ENCODE results near the gene FSHR.

Gene FSHR

GRCh38 chr2:49165662-49166061, 11.3 kb upstream of the FSHR start:
- H3K36me3 ChIP-seq (ENCODE audit: insufficient read depth, low read length), result no peaks in the 10 kb centered on the region
- H3K9me3 ChIP-seq (ENCODE audit: insufficient read depth, low read depth, low read length), result no peaks in the 10 kb centered on the region
- H3K9ac ChIP-seq (ENCODE audit: low read depth, low read length), result no peak overlapping the region
- 79% methylated on average over 3 of the region's 3 CpGs for WGBS
- H3K27me3 ChIP-seq (ENCODE audit: insufficient read depth, low read length), result no peaks in the 10 kb centered on the region
- H3K4me3 ChIP-seq (ENCODE audit: low read length), result no peak overlapping the region
- no peak overlapping the region for H3K27ac ChIP-seq (ENCODE audit: low read depth, low read length)
- no peaks in the 10 kb centered on the region; the same call in 1 of the 2 replicates for H3K4me1 ChIP-seq (ENCODE audit: insufficient read depth, low read length)

DNA sequence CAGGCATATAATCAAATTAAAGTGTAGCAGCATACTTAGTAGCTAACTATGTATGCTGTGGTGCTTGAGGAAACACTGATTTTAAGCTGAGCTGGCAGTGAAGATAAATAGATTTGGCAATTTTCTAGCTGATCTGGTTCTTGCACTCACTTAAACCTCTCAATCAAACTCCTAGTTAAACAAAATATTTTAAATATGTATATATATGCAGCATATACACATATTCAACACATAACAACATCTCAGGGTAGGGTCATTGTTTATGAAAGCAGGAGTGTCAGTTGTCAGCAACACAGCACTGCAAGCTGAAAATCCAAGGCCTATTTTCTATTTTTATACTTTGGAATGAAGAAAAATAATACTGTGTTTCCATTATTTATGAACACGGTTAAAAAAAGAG, 10.4 kb upstream of the FSHR start:
- Histone ChIP-seq H3K27ac (ENCODE audit: low read depth, low read length) (no peak overlapping the region), H3K9me3 (ENCODE audit: insufficient read depth, low read depth, low read length) (no peaks in the 10 kb centered on the region), H3K36me3 (ENCODE audit: insufficient read depth, low read length) (no peaks in the 10 kb centered on the region), H3K4me3 (ENCODE audit: low read length) (no peak overlapping the region), H3K27me3 (ENCODE audit: insufficient read depth, low read length) (no peaks in the 10 kb centered on the region), H3K9ac (ENCODE audit: low read depth, low read length) (no peak overlapping the region), H3K4me1 (ENCODE audit: insufficient read depth, low read length) (no peaks in the 10 kb centered on the region; the same call in 1 of the 2 replicates)
- WGBS, result 100% methylated on average over 1 of the region's 1 CpG

DNA sequence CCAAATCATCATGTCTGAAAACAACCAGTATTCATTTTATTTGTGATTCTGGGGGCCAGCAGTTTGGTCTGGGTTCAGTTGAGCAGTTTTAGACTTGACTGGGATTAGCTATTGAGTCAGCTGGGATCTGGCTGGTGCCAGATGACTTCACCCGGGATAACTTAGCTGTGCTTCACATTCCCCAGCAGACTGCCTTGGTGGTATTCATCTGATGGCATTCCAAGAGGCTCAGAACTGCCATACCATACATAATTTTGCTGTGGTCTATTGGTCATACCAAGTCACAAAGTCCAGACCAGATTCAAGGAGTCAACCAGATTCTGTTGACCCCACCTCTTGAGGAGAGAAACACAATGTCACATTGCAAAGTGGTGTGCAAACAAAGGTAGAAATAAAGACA, 7.8 kb upstream of the FSHR start:
- Histone ChIP-seq H3K4me1 (ENCODE audit: insufficient read depth, low read length) (no peaks in the 10 kb centered on the region; the same call in 1 of the 2 replicates), H3K27ac (ENCODE audit: low read depth, low read length) (no peak overlapping the region), H3K36me3 (ENCODE audit: insufficient read depth, low read length) (no peaks in the 10 kb centered on the region), H3K9ac (ENCODE audit: low read depth, low read length) (no peak overlapping the region), H3K27me3 (ENCODE audit: insufficient read depth, low read length) (no peaks in the 10 kb centered on the region), H3K4me3 (ENCODE audit: low read length) (no peak overlapping the region), H3K9me3 (ENCODE audit: insufficient read depth, low read depth, low read length) (no peaks in the 10 kb centered on the region)
- 95% methylated on average over 1 of the region's 1 CpG for WGBS

GRCh38 chr2:49154891-49155290, 576 bp upstream of the FSHR start:
- 66% methylated on average over 7 of the region's 7 CpGs for WGBS
- no peaks in the 10 kb centered on the region for H3K27me3 ChIP-seq (ENCODE audit: insufficient read depth, low read length)
- H3K4me1 ChIP-seq (ENCODE audit: insufficient read depth, low read length), result peaks cover 27% of the 10 kb centered on the region
- no peaks in the 10 kb centered on the region for H3K36me3 ChIP-seq (ENCODE audit: insufficient read depth, low read length)
- H3K9me3 ChIP-seq (ENCODE audit: insufficient read depth, low read depth, low read length), result no peaks in the 10 kb centered on the region
- no peak overlapping the region for H3K4me3 ChIP-seq (ENCODE audit: low read length)
- no peak overlapping the region for H3K27ac ChIP-seq (ENCODE audit: low read depth, low read length)
- H3K9ac ChIP-seq (ENCODE audit: low read depth, low read length), result no peak overlapping the region

DNA sequence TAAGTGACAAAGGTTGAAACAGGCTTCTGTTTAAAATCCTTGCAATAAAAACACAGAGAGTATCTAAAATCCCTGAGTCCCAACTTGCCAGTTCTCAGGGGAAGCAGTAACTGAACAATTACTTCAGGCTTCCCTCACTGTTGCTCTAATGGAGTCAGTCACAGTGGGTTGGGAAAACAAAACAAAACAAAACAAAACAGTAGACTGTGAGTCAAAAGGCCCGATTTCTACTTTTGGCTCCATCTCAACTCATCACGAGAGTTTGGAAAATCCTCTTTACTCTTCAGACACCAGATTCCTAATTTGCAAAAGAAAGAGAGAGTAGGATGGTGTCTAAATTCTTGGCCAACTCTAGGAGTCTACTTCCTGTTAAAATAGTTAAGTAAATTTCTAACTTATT, 1.1 kb downstream of the FSHR start:
- Histone ChIP-seq H3K36me3 (ENCODE audit: insufficient read depth, low read length) (no peaks in the 10 kb centered on the region), H3K27me3 (ENCODE audit: insufficient read depth, low read length) (no peaks in the 10 kb centered on the region), H3K9ac (ENCODE audit: low read depth, low read length) (no peak overlapping the region), H3K27ac (ENCODE audit: low read depth, low read length) (no peak overlapping the region), H3K4me3 (ENCODE audit: low read length) (no peak overlapping the region), H3K9me3 (ENCODE audit: insufficient read depth, low read depth, low read length) (no peaks in the 10 kb centered on the region), H3K4me1 (ENCODE audit: insufficient read depth, low read length) (peaks cover 27% of the 10 kb centered on the region)
- 67% methylated on average over 1 of the region's 2 CpGs for WGBS

DNA sequence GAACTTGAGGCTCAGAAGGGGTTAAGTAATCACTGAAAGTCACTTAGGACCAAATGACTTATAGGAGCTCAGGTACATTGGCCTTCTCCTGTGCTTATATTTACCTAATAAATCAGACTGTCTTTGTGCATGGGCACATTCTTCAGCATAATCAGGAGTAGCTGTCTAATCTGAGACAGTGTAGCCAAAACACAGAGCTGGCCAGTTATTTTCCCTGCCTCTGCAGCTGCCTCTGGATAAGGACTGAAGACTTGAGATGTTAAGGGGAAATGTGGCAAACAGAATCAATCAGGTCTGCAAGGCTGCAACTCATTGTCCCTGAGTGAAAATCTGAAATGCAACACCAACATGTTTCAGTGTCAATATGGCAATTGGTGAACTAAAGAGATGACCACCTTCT, 1.5 kb downstream of the FSHR start:
- Histone ChIP-seq H3K9me3 (ENCODE audit: insufficient read depth, low read depth, low read length) (no peaks in the 10 kb centered on the region), H3K27ac (ENCODE audit: low read depth, low read length) (no peak overlapping the region), H3K9ac (ENCODE audit: low read depth, low read length) (no peak overlapping the region), H3K4me3 (ENCODE audit: low read length) (no peak overlapping the region), H3K4me1 (ENCODE audit: insufficient read depth, low read length) (peaks cover 27% of the 10 kb centered on the region), H3K27me3 (ENCODE audit: insufficient read depth, low read length) (no peaks in the 10 kb centered on the region), H3K36me3 (ENCODE audit: insufficient read depth, low read length) (no peaks in the 10 kb centered on the region)

- H3K4me1 ChIP-seq (ENCODE audit: insufficient read depth, low read length), result no peaks in the 10 kb centered on the region
- H3K9ac ChIP-seq (ENCODE audit: low read depth, low read length), result no peak overlapping the region
- no peaks in the 10 kb centered on the region for H3K36me3 ChIP-seq (ENCODE audit: insufficient read depth, low read length)
- 99% methylated on average over 3 of the region's 3 CpGs for WGBS
- no peak overlapping the region for H3K4me3 ChIP-seq (ENCODE audit: low read length)
- no peaks in the 10 kb centered on the region for H3K27me3 ChIP-seq (ENCODE audit: insufficient read depth, low read length)
- no peaks in the 10 kb centered on the region for H3K9me3 ChIP-seq (ENCODE audit: insufficient read depth, low read depth, low read length)
- H3K27ac ChIP-seq (ENCODE audit: low read depth, low read length), result no peak overlapping the region
Measured at GRCh38 chr2:49146401-49146800, 7.9 kb downstream of the FSHR start.

DNA sequence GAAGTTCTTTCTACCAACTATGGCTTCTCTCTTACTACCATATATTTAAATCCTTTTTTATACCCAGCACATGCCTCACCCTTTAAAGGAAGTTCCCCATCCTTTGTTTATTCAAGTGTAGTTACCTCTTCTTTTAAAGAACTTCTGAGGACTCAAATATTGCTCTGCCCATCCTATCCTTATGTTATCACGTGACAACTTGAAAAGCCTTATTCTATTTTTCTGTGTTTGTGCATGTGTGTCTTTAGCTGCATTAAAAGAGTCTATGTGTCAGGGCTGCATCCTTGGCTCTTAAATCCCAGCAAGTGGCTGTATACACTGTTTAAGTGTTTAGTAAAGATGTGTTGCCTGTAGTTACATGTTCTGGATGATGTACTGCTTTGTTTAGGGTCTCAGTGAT, 22.5 kb downstream of the FSHR start:
- H3K36me3 ChIP-seq (ENCODE audit: insufficient read depth, low read length), result no peaks in the 10 kb centered on the region
- 89% methylated on average over 1 of the region's 1 CpG for WGBS
- peaks cover 8% of the 10 kb centered on the region; the same call in 1 of the 2 replicates for H3K9me3 ChIP-seq (ENCODE audit: insufficient read depth, low read depth, low read length)

GRCh38 chr2:49129034-49129433, 25.3 kb downstream of the FSHR start:
- Histone ChIP-seq H3K9me3 (ENCODE audit: insufficient read depth, low read depth, low read length) (peaks cover 8% of the 10 kb centered on the region; the same call in 1 of the 2 replicates), H3K4me1 (ENCODE audit: insufficient read depth, low read length) (peaks cover 2% of the 10 kb centered on the region; the same call in 1 of the 2 replicates), H3K9ac (ENCODE audit: low read depth, low read length) (no peak overlapping the region), H3K36me3 (ENCODE audit: insufficient read depth, low read length) (no peaks in the 10 kb centered on the region), H3K4me3 (ENCODE audit: low read length) (no peak overlapping the region), H3K27ac (ENCODE audit: low read depth, low read length) (no peak overlapping the region), H3K27me3 (ENCODE audit: insufficient read depth, low read length) (no peaks in the 10 kb centered on the region)
- 56% methylated on average over 1 of the region's 1 CpG for WGBS

More for the DNA sequence above, 22.5 kb downstream of the FSHR start:
- Histone ChIP-seq H3K4me3 (ENCODE audit: low read length) (no peak overlapping the region), H3K27ac (ENCODE audit: low read depth, low read length) (no peak overlapping the region), H3K4me1 (ENCODE audit: insufficient read depth, low read length) (peaks cover 2% of the 10 kb centered on the region; the same call in 1 of the 2 replicates), H3K9ac (ENCODE audit: low read depth, low read length) (no peak overlapping the region), H3K27me3 (ENCODE audit: insufficient read depth, low read length) (no peaks in the 10 kb centered on the region)

DNA sequence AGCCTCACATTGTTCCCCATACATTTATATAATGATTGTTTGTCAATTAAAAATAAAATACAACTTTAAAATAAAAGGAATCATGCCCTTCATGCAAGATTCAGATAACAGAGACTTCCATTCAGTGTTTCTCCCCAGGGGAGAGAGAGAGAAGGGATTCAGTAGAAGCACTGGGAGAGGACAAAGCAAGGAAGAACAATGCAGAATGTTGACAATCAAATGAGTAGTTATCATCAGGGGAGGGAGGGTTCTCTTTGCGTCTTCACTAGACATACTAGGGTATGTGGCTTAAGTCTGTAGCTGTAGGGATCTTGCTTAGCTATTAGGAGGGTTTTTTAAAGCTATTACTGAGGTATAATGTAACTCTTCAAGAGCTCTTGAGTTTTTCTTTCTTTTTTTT, 30.7 kb downstream of the FSHR start:
- Histone ChIP-seq H3K9me3 (ENCODE audit: insufficient read depth, low read depth, low read length) (no peaks in the 10 kb centered on the region), H3K9ac (ENCODE audit: low read depth, low read length) (no peak overlapping the region), H3K27ac (ENCODE audit: low read depth, low read length) (no peak overlapping the region), H3K27me3 (ENCODE audit: insufficient read depth, low read length) (no peaks in the 10 kb centered on the region), H3K4me3 (ENCODE audit: low read length) (no peak overlapping the region), H3K4me1 (ENCODE audit: insufficient read depth, low read length) (peaks cover 6% of the 10 kb centered on the region; the same call in 1 of the 2 replicates), H3K36me3 (ENCODE audit: insufficient read depth, low read length) (no peaks in the 10 kb centered on the region)
- WGBS, result 73% methylated on average over 1 of the region's 1 CpG

DNA sequence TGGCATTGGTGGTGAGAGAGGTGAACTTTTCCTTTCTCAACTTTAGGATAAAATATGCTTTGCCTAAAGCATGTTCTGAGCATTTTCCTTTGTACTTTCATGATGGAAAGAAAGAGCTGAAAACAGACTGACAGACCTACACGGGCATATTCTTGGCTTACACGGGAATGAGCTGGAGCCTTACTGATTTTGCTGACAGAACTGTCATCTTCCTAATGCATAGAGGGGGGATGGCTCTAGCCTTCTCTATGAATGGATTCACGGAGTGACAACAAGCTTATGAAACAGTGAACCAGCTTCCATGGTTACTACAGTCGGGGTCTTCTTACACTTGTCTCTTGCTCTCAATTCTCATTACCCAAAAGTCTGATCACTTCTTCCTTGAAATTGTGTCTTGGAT, 32.2 kb downstream of the FSHR start:
- H3K9me3 ChIP-seq (ENCODE audit: insufficient read depth, low read depth, low read length), result no peaks in the 10 kb centered on the region
- H3K4me3 ChIP-seq (ENCODE audit: low read length), result no peak overlapping the region
- no peaks in the 10 kb centered on the region for H3K27me3 ChIP-seq (ENCODE audit: insufficient read depth, low read length)
- H3K27ac ChIP-seq (ENCODE audit: low read depth, low read length), result no peak overlapping the region
- H3K36me3 ChIP-seq (ENCODE audit: insufficient read depth, low read length), result no peaks in the 10 kb centered on the region
- WGBS, result 91% methylated on average over 4 of the region's 4 CpGs
- no peak overlapping the region for H3K9ac ChIP-seq (ENCODE audit: low read depth, low read length)
- H3K4me1 ChIP-seq (ENCODE audit: insufficient read depth, low read length), result peaks cover 6% of the 10 kb centered on the region; the same call in 1 of the 2 replicates

GRCh38 chr2:49113046-49113445, 41.3 kb downstream of the FSHR start:
- no peaks in the 10 kb centered on the region for H3K4me1 ChIP-seq (ENCODE audit: insufficient read depth, low read length)
- 94% methylated on average over 2 of the region's 2 CpGs for WGBS
- H3K27me3 ChIP-seq (ENCODE audit: insufficient read depth, low read length), result no peaks in the 10 kb centered on the region

More at GRCh38 chr2:49113046-49113445, 41.3 kb downstream of the FSHR start:
- Histone ChIP-seq H3K27ac (ENCODE audit: low read depth, low read length) (no peak overlapping the region), H3K36me3 (ENCODE audit: insufficient read depth, low read length) (no peaks in the 10 kb centered on the region), H3K9me3 (ENCODE audit: insufficient read depth, low read depth, low read length) (no peaks in the 10 kb centered on the region), H3K9ac (ENCODE audit: low read depth, low read length) (no peak overlapping the region), H3K4me3 (ENCODE audit: low read length) (no peak overlapping the region)

Measured in HUES64 (cell line).